Mesendoderm (in vitro differentiated cells): ENCODE results near the gene AK5.
"Not testable (repeated sequence)": the region's sequence is repeated elsewhere in the genome, so short reads cannot be mapped to it uniquely, and the experiment has no call there.

Experiments
- DNase-seq: peaks from one replicate; pipeline ENCODE4 v3.0.0; 2013
- H2AK5ac ChIP-seq: 2 replicates; pipeline ENCODE4 v1.6.1; 2013; ENCODE audit warnings: low read length, inconsistent platforms
- H2BK120ac ChIP-seq: 2 replicates; pipeline ENCODE4 v1.6.1; 2013; ENCODE audit warnings: low read depth, mild to moderate bottlenecking, low read length, moderate library complexity, mixed read lengths
- H2BK15ac ChIP-seq: replicated peaks from 2 replicates; pipeline ENCODE4 v1.6.1; 2013; ENCODE audit warnings: low read depth, mild to moderate bottlenecking, moderate library complexity
- H2BK5ac ChIP-seq: 2 replicates; pipeline ENCODE4 v1.6.1; 2013; ENCODE audit warnings: low read length, inconsistent platforms
- H3K18ac ChIP-seq: 2 replicates; pipeline ENCODE4 v1.6.1; 2013; ENCODE audit warnings: mild to moderate bottlenecking, low read length, mixed read lengths
- H3K23ac ChIP-seq: one replicate; pipeline ENCODE4 v1.6.1; 2013; ENCODE audit warnings: low read length
- H3K27ac ChIP-seq: 2 replicates; pipeline ENCODE4 v1.5.1; 2013; ENCODE audit warnings: low read depth, mild to moderate bottlenecking, inconsistent platforms, low read length, moderate library complexity
- H3K27me3 ChIP-seq: 2 replicates; pipeline ENCODE4 v1.6.1; 2013; ENCODE audit warnings: low read length, control low read depth, mild to moderate bottlenecking, inconsistent platforms; ENCODE audit not compliant: insufficient read depth, poor library complexity
- H3K36me3 ChIP-seq: 2 replicates; pipeline ENCODE4 v1.6.1; 2013; ENCODE audit warnings: low read length, inconsistent platforms; ENCODE audit not compliant: control insufficient read depth, insufficient read depth
- H3K4ac ChIP-seq: one replicate; pipeline ENCODE4 v1.6.1; 2013; ENCODE audit warnings: low read depth, mild to moderate bottlenecking, low read length, moderate library complexity
- H3K4me1 ChIP-seq: 2 replicates; pipeline ENCODE4 v1.6.1; 2013; ENCODE audit warnings: low read depth, low read length, inconsistent platforms; ENCODE audit not compliant: control insufficient read depth
- H3K4me2 ChIP-seq: 2 replicates; pipeline ENCODE4 v1.6.1; 2013; ENCODE audit warnings: low read length
- H3K4me3 ChIP-seq: 2 replicates; pipeline ENCODE4 v1.5.1; 2013; ENCODE audit warnings: mild to moderate bottlenecking, low read length
- H3K56ac ChIP-seq: one replicate; pipeline ENCODE4 v1.6.1; 2013; ENCODE audit warnings: low read length
- H3K79me1 ChIP-seq: 2 replicates; pipeline ENCODE4 v1.6.1; 2013; ENCODE audit warnings: low read length, inconsistent platforms
- H3K79me2 ChIP-seq: 2 replicates; pipeline ENCODE4 v1.6.1; 2013; ENCODE audit warnings: mild to moderate bottlenecking, low read length; ENCODE audit not compliant: control insufficient read depth, insufficient read depth
- H3K9ac ChIP-seq: 2 replicates; pipeline ENCODE4 v1.6.1; 2013; ENCODE audit warnings: low read length, inconsistent platforms
- H4K5ac ChIP-seq: one replicate; pipeline ENCODE4 v1.6.1; 2013; ENCODE audit warnings: low read length
- H4K8ac ChIP-seq: one replicate; pipeline ENCODE4 v1.6.1; 2013; ENCODE audit warnings: low read depth, mild to moderate bottlenecking, control low read depth, low read length, moderate library complexity
- WGBS: extraction: QIAGEN DNeasy Blood & Tissue Kit; methylation state at CpG from one replicate; pipeline ENCODE4 v1.1.7; 2013; ENCODE audit warnings: low lambda C conversion rate, missing lambda C conversion rate; ENCODE audit not compliant: insufficient coverage; ENCODE audit errors: extremely low coverage; 5-methylcytosine and 5-hydroxymethylcytosine counted together

AK5 gene

GRCh38 chr1:77513839-77514763 is 232.3 kb downstream of the AK5 start:
- peak; percentile 87 for DNase-seq

GRCh38 chr1:77514921-77515776 is 233.3 kb downstream of the AK5 start:
- Histone ChIP-seq H4K8ac (no peak overlapping the region), H3K56ac (peak overlapping the region; percentile 42), H3K4me1 (peaks cover 5% of the 10 kb centered on the region), H3K9ac (no peak overlapping the region), H2BK120ac (no peak overlapping the region), H3K79me2 (no peaks in the 10 kb centered on the region), H2BK15ac (no peak overlapping the region), H4K5ac (no peak overlapping the region), H3K18ac (peak overlapping the region; percentile 94), H3K23ac (peak overlapping the region; percentile 45), H2BK5ac (no peak overlapping the region), H3K4ac (no peak overlapping the region), H3K36me3 (no peaks in the 10 kb centered on the region), H3K4me3 (no peak overlapping the region), H2AK5ac (no peak overlapping the region), H3K27me3 (no peaks in the 10 kb centered on the region), H3K27ac (peak overlapping the region; percentile 78), H3K4me2 (no peak overlapping the region), H3K79me1 (no peaks in the 10 kb centered on the region)
- peak; percentile 92 for DNase-seq
- WGBS, result no CpG with 5 or more reads among the region's 10 CpGs

More at GRCh38 chr1:77513839-77514763, 232.3 kb downstream of the AK5 start:
- Histone ChIP-seq H3K4me3 (no peak overlapping the region), H2BK120ac (no peak overlapping the region), H4K8ac (no peak overlapping the region), H3K56ac (no peak overlapping the region), H3K18ac (no peak overlapping the region), H3K4ac (no peak overlapping the region), H3K27ac (peak overlapping the region; percentile 31), H3K79me1 (no peaks in the 10 kb centered on the region), H3K4me2 (no peak overlapping the region), H3K36me3 (no peaks in the 10 kb centered on the region), H4K5ac (no peak overlapping the region), H2BK5ac (no peak overlapping the region), H2AK5ac (no peak overlapping the region), H3K27me3 (no peaks in the 10 kb centered on the region), H3K9ac (no peak overlapping the region), H3K23ac (no peak overlapping the region), H3K4me1 (peaks cover 5% of the 10 kb centered on the region), H3K79me2 (no peaks in the 10 kb centered on the region), H2BK15ac (no peak overlapping the region)
- no CpG with 5 or more reads among the region's 17 CpGs for WGBS

- H4K5ac ChIP-seq, result no peak overlapping the region
- H2BK120ac ChIP-seq, result no peak overlapping the region
- H4K8ac ChIP-seq, result no peak overlapping the region
- no peak overlapping the region for H3K9ac ChIP-seq
- H3K36me3 ChIP-seq, result no peaks in the 10 kb centered on the region
- H2BK15ac ChIP-seq, result no peak overlapping the region
- H3K4me1 ChIP-seq, result peaks cover 5% of the 10 kb centered on the region
- DNase-seq, result no peak
- no peak overlapping the region for H3K56ac ChIP-seq
- H3K27ac ChIP-seq, result no peak overlapping the region
- H2AK5ac ChIP-seq, result no peak overlapping the region
- no peak overlapping the region for H3K4me2 ChIP-seq
- no CpG with 5 or more reads among the region's 2 CpGs for WGBS
- H3K79me1 ChIP-seq, result no peaks in the 10 kb centered on the region
- H3K79me2 ChIP-seq, result no peaks in the 10 kb centered on the region
- H3K18ac ChIP-seq, result no peak overlapping the region
- H3K4ac ChIP-seq, result no peak overlapping the region
- no peak overlapping the region for H2BK5ac ChIP-seq
- H3K27me3 ChIP-seq, result no peaks in the 10 kb centered on the region
- no peak overlapping the region for H3K23ac ChIP-seq
- no peak overlapping the region for H3K4me3 ChIP-seq
Measured at GRCh38 chr1:77516106-77516505, 234.3 kb downstream of the AK5 start.

- H3K18ac ChIP-seq, result no peak overlapping the region
Measured at GRCh38 chr1:77524038-77524437, 242.2 kb downstream of the AK5 start.

GRCh38 chr1:77531149-77531548 is 249.3 kb downstream of the AK5 start:
- H3K23ac ChIP-seq, H4K5ac ChIP-seq, H3K79me2 ChIP-seq, H2AK5ac ChIP-seq, H3K27ac ChIP-seq, DNase-seq, H4K8ac ChIP-seq, H3K4me2 ChIP-seq, H3K18ac ChIP-seq, H3K36me3 ChIP-seq, H3K79me1 ChIP-seq, H3K4me3 ChIP-seq, H3K9ac ChIP-seq, H2BK5ac ChIP-seq, H3K4me1 ChIP-seq, H3K27me3 ChIP-seq, H3K56ac ChIP-seq, H3K4ac ChIP-seq, H2BK120ac ChIP-seq, H2BK15ac ChIP-seq: not testable (repeated sequence)
- no CpG with 5 or more reads among the region's 8 CpGs for WGBS

More at GRCh38 chr1:77524038-77524437, 242.2 kb downstream of the AK5 start:
- Histone ChIP-seq H3K79me2 (no peaks in the 10 kb centered on the region), H3K4me3 (no peak overlapping the region), H2BK5ac (no peak overlapping the region), H2BK120ac (no peak overlapping the region), H3K36me3 (no peaks in the 10 kb centered on the region), H3K27ac (no peak overlapping the region), H3K79me1 (no peaks in the 10 kb centered on the region), H3K23ac (no peak overlapping the region), H3K4ac (no peak overlapping the region), H2AK5ac (no peak overlapping the region), H2BK15ac (no peak overlapping the region), H3K56ac (no peak overlapping the region), H3K4me2 (no peak overlapping the region), H3K4me1 (no peaks in the 10 kb centered on the region), H3K27me3 (no peaks in the 10 kb centered on the region), H4K5ac (no peak overlapping the region), H4K8ac (no peak overlapping the region), H3K9ac (no peak overlapping the region)
- DNase-seq, result no peak
- WGBS, result no CpG with 5 or more reads among the region's 3 CpGs
